HT-29 (cell line): Measurements from ENCODE around the gene TBCEL. TPM values are rescaled to one million over a fixed set of nuclear protein-coding genes. Genes with fewer than 3 reads are reported as not detected.
"Not testable (repeated sequence)": the region's sequence is repeated elsewhere in the genome, so short reads cannot be mapped to it uniquely, and the experiment has no call there.

Experiments
- DNase-seq: peaks from one replicate; pipeline ENCODE4 v3.0.0-alpha.2; 2015; ENCODE audit warnings: low spot score
- total RNA-seq: library from RNA; depleted of rRNA; stranded (reverse); fragments of >200 nt; shearing (Covaris generic); gene quantifications from 2 replicates; pipeline ENCODE4 v1.2.3, GENCODE V29; 2014; rRNA removed

The TBCEL gene
- 3.2 TPM in 2 replicates for total RNA-seq

GRCh38 chr11:121023848-121024751 lies at the start of gene TBCEL:
Gene TBCEL (plus strand): TSS chr11:121024102. CDS start chr11:121045691, 21,589 bp downstream.
- peak; percentile 69 for DNase-seq

- DNase-seq = no peak
These were observed 49.4 kb upstream of the TBCEL start for GRCh38 chr11:120974466-120974865.

- no peak for DNase-seq
These were observed 48.9 kb upstream of the TBCEL start for GRCh38 chr11:120974965-120975364.

- DNase-seq = no peak
These were observed 46.4 kb upstream of the TBCEL start for GRCh38 chr11:120977266-120978137.

- no peak for DNase-seq
These were observed 45.2 kb upstream of the TBCEL start for GRCh38 chr11:120978701-120979100.

- peak; percentile 37 for DNase-seq
These were observed 38.0 kb upstream of the TBCEL start for GRCh38 chr11:120985718-120986569.

- no peak for DNase-seq
These were observed 35.3 kb upstream of the TBCEL start for GRCh38 chr11:120988603-120989002.

- DNase-seq = no peak
These were observed 31.8 kb upstream of the TBCEL start for GRCh38 chr11:120991830-120992686.

- DNase-seq = no peak
These were observed 29.6 kb upstream of the TBCEL start for GRCh38 chr11:120994091-120994859.

- DNase-seq = no peak
These were observed 28.7 kb upstream of the TBCEL start for GRCh38 chr11:120995184-120995583.

GRCh38 chr11:120996973-120997372 lies 26.9 kb upstream of the TBCEL start:
- DNase-seq = no peak

GRCh38 chr11:120998581-120998980 lies 25.3 kb upstream of the TBCEL start:
- DNase-seq = no peak

GRCh38 chr11:121004206-121004840 lies 19.6 kb upstream of the TBCEL start:
- DNase-seq = no peak

GRCh38 chr11:121006922-121007321 lies 17.0 kb upstream of the TBCEL start:
- no peak for DNase-seq

- no peak for DNase-seq
These were observed 15.4 kb upstream of the TBCEL start for GRCh38 chr11:121008551-121008950.

- no peak for DNase-seq
These were observed 11.8 kb upstream of the TBCEL start for GRCh38 chr11:121012091-121012490.

- DNase-seq = no peak
These were observed 5.2 kb upstream of the TBCEL start for GRCh38 chr11:121018746-121019145.

- not testable (repeated sequence) for DNase-seq
These were observed 2.2 kb upstream of the TBCEL start for GRCh38 chr11:121021718-121022117.

- DNase-seq = peak; percentile 18
These were observed 1.1 kb downstream of the TBCEL start for GRCh38 chr11:121024989-121025388.
